CD4-positive, alpha-beta T cell (primary cell): ENCODE measurements around the gene TMEM128. TPM values are rescaled to one million over a fixed set of nuclear protein-coding genes. Genes with fewer than 3 reads are reported as not detected.
A peak's percentile ranks its signal among the peaks of the same experiment; 100 is the strongest.
"Not testable (repeated sequence)": the region's sequence is repeated elsewhere in the genome, so short reads cannot be mapped to it uniquely, and the experiment has no call there.

Source experiments
- ATAC-seq: fragments of 200-7000 bp; cut with Tn5 transposase; one replicate; pipeline ENCODE4 v1.10.0; 2022; ENCODE audit warnings: mild to moderate bottlenecking; ENCODE audit not compliant: poor library complexity
- CTCF ChIA-PET: fragments of 350-600 bp; sonication (Branson Sonifier 250); formaldehyde crosslinking; loops from one replicate; lab custom pipeline; 2021; ENCODE audit warnings: antibody characterized with exemption, inconsistent platforms; lab: Charles Lee
- POLR2A ChIA-PET: fragments of 350-600 bp; sonication (Branson Sonifier 250); formaldehyde crosslinking; loops from one replicate; lab custom pipeline; 2021; ENCODE audit warnings: antibody characterized with exemption, inconsistent platforms; lab: Charles Lee
- DNase-seq, 14 experiments: peaks; one replicate each; pipeline ENCODE4 v3.0.0-alpha.2; 2013 to 2020; ENCODE audit warnings: mixed read lengths in 2 of 14
- H3K27ac ChIP-seq, 2 donors: one replicate each; pipeline versions ENCODE4 v1.5.1 to v1.7.0; 2013; ENCODE audit warnings: low read length in 2 of 2, low read depth in 1 of 2, mild to moderate bottlenecking in 1 of 2
- H3K27me3 ChIP-seq, 2 experiments: 1 replicate in 1 of 2; 2 replicates in 1 of 2; pipeline versions ENCODE4 v1.6.1 to v1.7.0; 2013; ENCODE audit warnings: low read length in 2 of 2, control low read depth in 1 of 2, mild to moderate bottlenecking in 1 of 2, moderate library complexity in 1 of 2; ENCODE audit not compliant: insufficient read depth in 2 of 2, control insufficient read depth in 1 of 2
- H3K36me3 ChIP-seq: one replicate; pipeline ENCODE4 v1.6.1; 2013; ENCODE audit warnings: low read length, control low read depth; ENCODE audit not compliant: insufficient read depth
- H3K4me1 ChIP-seq: one replicate; pipeline ENCODE4 v1.6.1; 2013; ENCODE audit warnings: low read length, control low read depth; ENCODE audit not compliant: insufficient read depth
- H3K4me3 ChIP-seq: one replicate; pipeline ENCODE4 v1.5.1; 2013; ENCODE audit warnings: mild to moderate bottlenecking, low read length, moderate library complexity
- H3K9me3 ChIP-seq, 2 experiments: 1 replicate in 1 of 2; 2 replicates in 1 of 2; pipeline versions ENCODE4 v1.6.1 to v1.7.0; 2013; ENCODE audit warnings: low read length in 2 of 2, mild to moderate bottlenecking in 2 of 2, control low read depth in 1 of 2, moderate library complexity in 1 of 2; ENCODE audit not compliant: control insufficient read depth in 1 of 2, insufficient read depth in 1 of 2
- H3K27ac Mint-ChIP-seq: one replicate; pipeline ENCODE4 v1.8.0; 2020; ENCODE audit warnings: mixed read lengths
- H3K27me3 Mint-ChIP-seq: one replicate; pipeline ENCODE4 v1.8.0; 2021; ENCODE audit warnings: mixed read lengths
- H3K36me3 Mint-ChIP-seq: one replicate; pipeline ENCODE4 v1.8.0; 2021; ENCODE audit warnings: low read depth, mixed read lengths
- H3K4me1 Mint-ChIP-seq: one replicate; pipeline ENCODE4 v1.8.0; 2021; ENCODE audit warnings: low read depth, mixed read lengths
- H3K4me3 Mint-ChIP-seq: one replicate; pipeline ENCODE4 v1.8.0; 2020; ENCODE audit warnings: mild to moderate bottlenecking, mixed read lengths
- H3K9me3 Mint-ChIP-seq: one replicate; pipeline ENCODE4 v1.8.0; 2020; ENCODE audit warnings: mixed read lengths
- intact Hi-C, 2 experiments: fragments of 100-400 bp; cut with DNase I in 1 of 2; cut with micrococcal nuclease in 1 of 2; formaldehyde crosslinking; loops; one replicate each; pipeline versions ENCODE4 v1.15.1 to v1.9.0; 2023 to 2025; cut with DNase I, micrococcal nuclease
- total RNA-seq, 174 experiments: library from RNA in 2 of 174; stranded (reverse) in 2 of 174; gene quantifications; one replicate each; pipeline ENCODE4 v1.2.3 and lab custom pipeline; 2021 to 2026
- TF ChIP-seq, protein P1 (sequence below): fragments of 200-600 bp; IDR thresholded peaks from one replicate; pipeline ENCODE4 v1.8.0; 2022; ENCODE audit warnings: antibody characterized with exemption, mild to moderate bottlenecking

Gene TMEM128
- total RNA-seq, 2 experiments from 2014 or later = 6.0 to 6.9 TPM

GRCh38 chr4:4248885-4249203, 821 bp upstream of the TMEM128 start:
- peak overlapping the region in 1 of 2 donors; percentile 94 for H3K27ac ChIP-seq
- intact Hi-C loops = loop anchor here (1.0 to 5.0 kb wide), 5 partner anchors 41 to 293 kb away; partner anchors contain the start of genes LYAR (in 2 of the 2), STX18 (in 2 of the 2) and ZBTB49 (in 2 of the 2)
- Mint-ChIP-seq H3K36me3 (peaks cover 38% of the 10 kb centered on the region), H3K27ac (peak overlapping the region; percentile 99), H3K27me3 (peaks cover 3% of the 10 kb centered on the region), H3K4me3 (peak overlapping the region; percentile 89), H3K9me3 (no peaks in the 10 kb centered on the region), H3K4me1 (peaks cover 35% of the 10 kb centered on the region)
- H3K27me3 ChIP-seq = no peaks in the 10 kb centered on the region
- ATAC-seq = no peak
- ChIA-PET POLR2A (interaction anchor here (0.8 to 2.5 kb wide), 13 partner anchors 13 to 293 kb away, joined by 3 to 16 read pairs (median 8); partner anchors contain the start of genes LYAR, NSG1, STX18 and ZBTB49), CTCF (interaction anchor here (1.0 to 2.7 kb wide), 2 partner anchors 10 to 11 kb away, joined by 7 to 11 read pairs; no protein-coding TSS in a partner anchor)
- H3K4me3 ChIP-seq = peak overlapping the region; percentile 88
- no peaks in the 10 kb centered on the region for H3K9me3 ChIP-seq
- peaks cover 21% of the 10 kb centered on the region for H3K4me1 ChIP-seq
- TF ChIP-seq, protein P1, sequence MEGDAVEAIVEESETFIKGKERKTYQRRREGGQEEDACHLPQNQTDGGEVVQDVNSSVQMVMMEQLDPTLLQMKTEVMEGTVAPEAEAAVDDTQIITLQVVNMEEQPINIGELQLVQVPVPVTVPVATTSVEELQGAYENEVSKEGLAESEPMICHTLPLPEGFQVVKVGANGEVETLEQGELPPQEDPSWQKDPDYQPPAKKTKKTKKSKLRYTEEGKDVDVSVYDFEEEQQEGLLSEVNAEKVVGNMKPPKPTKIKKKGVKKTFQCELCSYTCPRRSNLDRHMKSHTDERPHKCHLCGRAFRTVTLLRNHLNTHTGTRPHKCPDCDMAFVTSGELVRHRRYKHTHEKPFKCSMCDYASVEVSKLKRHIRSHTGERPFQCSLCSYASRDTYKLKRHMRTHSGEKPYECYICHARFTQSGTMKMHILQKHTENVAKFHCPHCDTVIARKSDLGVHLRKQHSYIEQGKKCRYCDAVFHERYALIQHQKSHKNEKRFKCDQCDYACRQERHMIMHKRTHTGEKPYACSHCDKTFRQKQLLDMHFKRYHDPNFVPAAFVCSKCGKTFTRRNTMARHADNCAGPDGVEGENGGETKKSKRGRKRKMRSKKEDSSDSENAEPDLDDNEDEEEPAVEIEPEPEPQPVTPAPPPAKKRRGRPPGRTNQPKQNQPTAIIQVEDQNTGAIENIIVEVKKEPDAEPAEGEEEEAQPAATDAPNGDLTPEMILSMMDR = no peak
- no peak for DNase-seq
- peaks cover 16% of the 10 kb centered on the region for H3K36me3 ChIP-seq

DNA sequence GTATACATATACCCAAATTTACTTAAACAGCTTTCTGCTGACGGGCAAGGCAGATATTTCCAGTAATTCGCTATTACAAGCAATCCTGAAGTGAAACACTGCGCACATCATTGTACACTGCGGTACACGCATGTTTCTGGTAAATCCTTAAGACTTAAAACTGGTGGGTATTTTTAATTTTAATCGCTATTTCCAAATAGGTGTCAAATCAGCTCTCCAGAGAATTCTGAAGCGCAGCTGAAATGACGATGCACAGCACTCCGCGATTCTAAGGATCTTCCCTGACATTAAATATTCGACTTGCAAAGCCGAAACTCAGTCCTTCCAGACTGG, 361 bp downstream of the TMEM128 start:
- intact Hi-C loops = loop anchor here (1.0 to 5.0 kb wide), 5 partner anchors 43 to 295 kb away; partner anchors contain the start of genes LYAR (in 2 of the 2), STX18 (in 2 of the 2) and ZBTB49 (in 2 of the 2)
- POLR2A ChIA-PET = interaction anchor here (0.9 to 2.5 kb wide), 15 partner anchors 11 to 327 kb away, joined by 3 to 16 read pairs (median 8); partner anchors contain the start of genes LYAR, NSG1, STX18 and ZBTB49

GRCh38 chr4:4245172-4245571, 2.9 kb downstream of the TMEM128 start:
- ChIA-PET CTCF (no interaction called here), POLR2A (no interaction called here)
- Mint-ChIP-seq H3K27ac (peak overlapping the region; percentile 19), H3K4me1 (peaks cover 45% of the 10 kb centered on the region), H3K36me3 (peaks cover 75% of the 10 kb centered on the region), H3K9me3 (no peaks in the 10 kb centered on the region), H3K4me3 (peak overlapping the region; percentile 43), H3K27me3 (no peaks in the 10 kb centered on the region)
- no peak for DNase-seq
- Histone ChIP-seq H3K27me3 (no peaks in the 10 kb centered on the region), H3K36me3 (peaks cover 41% of the 10 kb centered on the region), H3K9me3 (no peaks in the 10 kb centered on the region), H3K4me3 (no peak overlapping the region), H3K4me1 (peaks cover 16% of the 10 kb centered on the region), H3K27ac (no peak overlapping the region)
- TF ChIP-seq, protein P1 = no peak
- intact Hi-C loops = loop anchor here (5.0 kb wide), 3 partner anchors 47 to 297 kb away; partner anchors contain the start of genes LYAR (in 1 of the 2), STX18 (in 1 of the 2) and ZBTB49 (in 1 of the 2)
- ATAC-seq = no peak

More for the DNA sequence above, 361 bp downstream of the TMEM128 start:
- Histone ChIP-seq H3K4me3 (peak overlapping the region; percentile 88), H3K27ac (peak overlapping the region; percentile 83 to 94), H3K9me3 (no peaks in the 10 kb centered on the region), H3K4me1 (peaks cover 18% of the 10 kb centered on the region), H3K27me3 (no peaks in the 10 kb centered on the region), H3K36me3 (peaks cover 23% of the 10 kb centered on the region)
- peaks cover under 1% of the 10 kb centered on the region for H3K27me3 Mint-ChIP-seq
- DNase-seq = peak in 1 of 14 experiments; percentile 17
- H3K27ac Mint-ChIP-seq = peak overlapping the region; percentile 99
- ATAC-seq = peak; percentile 38
- CTCF ChIA-PET = interaction anchor here (0.5 to 2.7 kb wide), 4 partner anchors 13 to 1234 kb away, joined by 3 to 11 read pairs (median 4); no protein-coding TSS in a partner anchor
- H3K4me3 Mint-ChIP-seq = peak overlapping the region; percentile 89
- no peaks in the 10 kb centered on the region for H3K9me3 Mint-ChIP-seq
- TF ChIP-seq, protein P1 = no peak
- H3K4me1 Mint-ChIP-seq = peaks cover 40% of the 10 kb centered on the region
- H3K36me3 Mint-ChIP-seq = peaks cover 50% of the 10 kb centered on the region

GRCh38 chr4:4239551-4239950, 8.5 kb downstream of the TMEM128 start:
- POLR2A ChIA-PET, H3K4me3 Mint-ChIP-seq, H3K27me3 Mint-ChIP-seq, intact Hi-C loops, CTCF ChIA-PET, DNase-seq, H3K4me3 ChIP-seq, H3K9me3 Mint-ChIP-seq, H3K9me3 ChIP-seq, H3K4me1 ChIP-seq, H3K27ac ChIP-seq, ATAC-seq, H3K27me3 ChIP-seq, H3K27ac Mint-ChIP-seq: not testable (repeated sequence)
- Mint-ChIP-seq H3K4me1 (peaks cover 12% of the 10 kb centered on the region), H3K36me3 (peaks cover 88% of the 10 kb centered on the region)
- H3K36me3 ChIP-seq = peaks cover 60% of the 10 kb centered on the region
